ENCODE results near the gene PCSK6.

PCSK6 gene

GRCh38 chr15:101396484-101397261 lies 92.8 kb downstream of the PCSK6 start:
- no peak overlapping the region for H3K27ac ChIP-seq (ENCODE audit: low read depth, low read length)
- no peak overlapping the region for H3K4me3 ChIP-seq (ENCODE audit: low read length)
- H3K9me3 ChIP-seq (ENCODE audit: control insufficient read depth, insufficient read depth, low read length): no peaks in the 10 kb centered on the region; the same call in 1 of the 2 replicates
- TF ChIP-seq CTCF (IDR thresholded peaks at IDR 0.05; ENCODE audit: low read depth, low read length, poor library complexity, severe bottlenecking) (no peak), EZH2phosphoT487 (IDR thresholded peaks at IDR 0.05; ENCODE audit: borderline replicate concordance, low read length) (no peak)
- no peaks in the 10 kb centered on the region for H3K36me3 ChIP-seq (ENCODE audit: control insufficient read depth, low read length)
- H3F3A ChIP-seq (ENCODE audit: control insufficient read depth, insufficient read depth): no peaks in the 10 kb centered on the region
- H4K20me1 ChIP-seq (ENCODE audit: control insufficient read depth, insufficient read depth, low read depth, low read length): no peaks in the 10 kb centered on the region
- no peaks in the 10 kb centered on the region for H3K27me3 ChIP-seq (ENCODE audit: control insufficient read depth, low read length)
- no peaks in the 10 kb centered on the region for H3K79me2 ChIP-seq (ENCODE audit: control insufficient read depth, low read length)
- 0 out of 2 replicates have a peak, but pooled peaks cover 4% of the 10 kb centered on the region for H3K4me1 ChIP-seq (ENCODE audit: control insufficient read depth, low read length)
- H3K9me2 ChIP-seq (replicated peaks; ENCODE audit: control insufficient read depth, low read length): no peaks in the 10 kb centered on the region
- no peak overlapping the region for H3K4me2 ChIP-seq (ENCODE audit: low read length)

GRCh38 chr15:101394654-101395053 lies 94.9 kb downstream of the PCSK6 start:
- Histone ChIP-seq H3K4me2 (ENCODE audit: low read length) (no peak overlapping the region), H3K9me2 (replicated peaks; ENCODE audit: control insufficient read depth, low read length) (no peaks in the 10 kb centered on the region), H3K27me3 (ENCODE audit: control insufficient read depth, low read length) (no peaks in the 10 kb centered on the region), H3F3A (ENCODE audit: control insufficient read depth, insufficient read depth) (no peaks in the 10 kb centered on the region), H3K9me3 (ENCODE audit: control insufficient read depth, insufficient read depth, low read length) (no peaks in the 10 kb centered on the region), H3K4me1 (ENCODE audit: control insufficient read depth, low read length) (0 out of 2 replicates have a peak, but pooled peaks cover 4% of the 10 kb centered on the region), H4K20me1 (ENCODE audit: control insufficient read depth, insufficient read depth, low read depth, low read length) (no peaks in the 10 kb centered on the region), H3K79me2 (ENCODE audit: control insufficient read depth, low read length) (no peaks in the 10 kb centered on the region), H3K4me3 (ENCODE audit: low read length) (no peak overlapping the region), H3K36me3 (ENCODE audit: control insufficient read depth, low read length) (no peaks in the 10 kb centered on the region), H3K27ac (ENCODE audit: low read depth, low read length) (no peak overlapping the region)
- TF ChIP-seq CTCF (IDR thresholded peaks at IDR 0.05; ENCODE audit: low read depth, low read length, poor library complexity, severe bottlenecking): no peak
- TF ChIP-seq EZH2phosphoT487 (IDR thresholded peaks at IDR 0.05; ENCODE audit: borderline replicate concordance, low read length): no peak

- no peak overlapping the region for H3K27ac ChIP-seq (ENCODE audit: low read depth, low read length)
- no peaks in the 10 kb centered on the region for H3F3A ChIP-seq (ENCODE audit: control insufficient read depth, insufficient read depth)
- H3K9me3 ChIP-seq (ENCODE audit: control insufficient read depth, insufficient read depth, low read length): no peaks in the 10 kb centered on the region
- no peaks in the 10 kb centered on the region for H3K79me2 ChIP-seq (ENCODE audit: control insufficient read depth, low read length)
- no peak overlapping the region for H3K4me3 ChIP-seq (ENCODE audit: low read length)
- no peaks in the 10 kb centered on the region for H3K27me3 ChIP-seq (ENCODE audit: control insufficient read depth, low read length)
- TF ChIP-seq CTCF (IDR thresholded peaks at IDR 0.05; ENCODE audit: low read depth, low read length, poor library complexity, severe bottlenecking) (no peak), EZH2phosphoT487 (IDR thresholded peaks at IDR 0.05; ENCODE audit: borderline replicate concordance, low read length) (no peak)
- no peaks in the 10 kb centered on the region for H3K9me2 ChIP-seq (replicated peaks; ENCODE audit: control insufficient read depth, low read length)
- no peak overlapping the region for H3K4me2 ChIP-seq (ENCODE audit: low read length)
- 0 out of 2 replicates have a peak, but pooled peaks cover 4% of the 10 kb centered on the region for H3K4me1 ChIP-seq (ENCODE audit: control insufficient read depth, low read length)
- H3K36me3 ChIP-seq (ENCODE audit: control insufficient read depth, low read length): no peaks in the 10 kb centered on the region
- H4K20me1 ChIP-seq (ENCODE audit: control insufficient read depth, insufficient read depth, low read depth, low read length): no peaks in the 10 kb centered on the region
Observed at GRCh38 chr15:101394056-101394630, 95.4 kb downstream of the PCSK6 start.
